HG03175 (cell line): ENCODE results near the gene POLR1G.
"Not testable (repeated sequence)": the region's sequence is repeated elsewhere in the genome, so short reads cannot be mapped to it uniquely, and the experiment has no call there.

Experiments used
- ATAC-seq: cut with Tn5 transposase; IDR thresholded peaks from one replicate; pipeline ENCODE4 v1.9.1; 2021; ENCODE audit warnings: mild to moderate bottlenecking, moderate library complexity; ENCODE audit not compliant: unreplicated experiment

Gene POLR1G

DNA sequence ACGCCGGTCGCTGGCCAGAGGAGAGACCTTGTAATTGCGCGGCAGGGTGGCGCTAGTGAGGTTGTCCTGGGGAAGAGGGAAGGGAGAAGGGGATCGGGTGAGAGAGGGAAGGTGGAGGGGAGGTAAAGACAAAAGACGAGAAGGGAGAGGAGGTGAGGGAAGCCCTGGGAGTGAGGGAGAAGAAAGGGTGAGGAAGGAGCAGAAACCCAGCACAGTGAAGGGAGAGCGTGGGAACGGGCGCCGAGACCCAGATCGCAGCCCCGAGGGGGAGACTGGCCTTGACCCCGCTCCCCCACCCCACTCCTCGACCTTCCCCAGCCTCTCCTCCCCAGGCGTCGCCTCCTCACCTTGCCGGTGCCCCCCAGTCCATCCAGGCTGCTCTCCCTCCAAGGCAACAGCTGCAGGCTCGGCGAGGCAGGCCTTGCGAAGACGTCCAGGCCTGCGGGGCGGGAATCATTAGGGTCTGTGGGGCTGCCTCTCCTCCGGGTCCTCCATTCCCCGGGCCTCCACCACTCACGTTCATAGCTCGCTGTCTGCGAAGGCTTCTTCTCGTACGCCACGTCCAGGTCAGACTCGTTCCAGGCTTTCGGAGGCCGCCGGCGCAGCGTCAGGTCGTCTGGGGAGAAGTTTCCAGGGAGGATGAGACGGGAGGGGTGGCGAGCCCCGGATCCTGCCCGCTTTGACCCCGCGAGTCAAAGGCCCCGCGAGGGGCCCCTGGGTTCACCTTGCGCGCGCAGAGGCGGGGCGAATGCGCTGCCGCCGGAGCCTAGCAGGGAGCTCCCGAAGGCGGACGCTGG is 10.4 kb upstream of the POLR1G start:
- ATAC-seq, result no peak

DNA sequence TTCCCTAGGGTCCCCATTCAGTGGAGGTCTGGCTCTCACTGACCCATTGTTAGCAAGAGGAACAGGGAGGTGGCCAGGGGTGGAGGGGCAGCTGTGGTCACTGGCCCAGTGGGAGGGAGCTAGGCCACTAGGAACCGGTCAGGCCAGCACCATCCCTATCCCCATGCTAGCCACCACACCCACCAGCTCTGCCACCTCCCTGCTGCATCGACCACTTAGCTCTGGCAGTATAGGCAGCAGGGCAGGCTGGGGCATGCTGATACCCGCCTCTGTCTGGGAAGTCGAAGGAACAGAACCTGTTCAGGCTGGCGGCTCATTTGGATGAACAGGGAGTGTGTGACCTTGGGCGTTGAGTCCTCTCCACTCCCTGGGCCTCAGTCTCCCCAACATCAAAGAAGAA is 6.3 kb upstream of the POLR1G start:
- no peak for ATAC-seq

DNA sequence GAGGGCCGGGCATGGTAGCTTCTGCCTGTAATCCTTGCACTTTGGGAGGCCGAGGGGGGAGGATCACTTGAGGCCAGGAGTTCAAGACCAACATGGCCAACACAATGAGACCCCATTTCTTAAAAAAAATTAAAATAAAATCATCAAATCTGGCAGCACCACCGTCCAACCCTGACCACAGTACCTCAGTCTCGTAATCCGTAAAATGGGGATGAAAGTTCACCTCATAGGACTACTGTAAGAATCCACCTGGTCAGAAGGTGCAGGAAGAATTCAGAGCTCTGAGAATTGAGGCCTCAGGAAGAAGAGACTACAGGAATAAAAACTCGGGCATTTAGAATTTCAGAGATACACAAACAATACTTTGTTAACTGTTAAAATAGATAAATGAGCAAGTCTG is 4.6 kb upstream of the POLR1G start:
- no peak for ATAC-seq

DNA sequence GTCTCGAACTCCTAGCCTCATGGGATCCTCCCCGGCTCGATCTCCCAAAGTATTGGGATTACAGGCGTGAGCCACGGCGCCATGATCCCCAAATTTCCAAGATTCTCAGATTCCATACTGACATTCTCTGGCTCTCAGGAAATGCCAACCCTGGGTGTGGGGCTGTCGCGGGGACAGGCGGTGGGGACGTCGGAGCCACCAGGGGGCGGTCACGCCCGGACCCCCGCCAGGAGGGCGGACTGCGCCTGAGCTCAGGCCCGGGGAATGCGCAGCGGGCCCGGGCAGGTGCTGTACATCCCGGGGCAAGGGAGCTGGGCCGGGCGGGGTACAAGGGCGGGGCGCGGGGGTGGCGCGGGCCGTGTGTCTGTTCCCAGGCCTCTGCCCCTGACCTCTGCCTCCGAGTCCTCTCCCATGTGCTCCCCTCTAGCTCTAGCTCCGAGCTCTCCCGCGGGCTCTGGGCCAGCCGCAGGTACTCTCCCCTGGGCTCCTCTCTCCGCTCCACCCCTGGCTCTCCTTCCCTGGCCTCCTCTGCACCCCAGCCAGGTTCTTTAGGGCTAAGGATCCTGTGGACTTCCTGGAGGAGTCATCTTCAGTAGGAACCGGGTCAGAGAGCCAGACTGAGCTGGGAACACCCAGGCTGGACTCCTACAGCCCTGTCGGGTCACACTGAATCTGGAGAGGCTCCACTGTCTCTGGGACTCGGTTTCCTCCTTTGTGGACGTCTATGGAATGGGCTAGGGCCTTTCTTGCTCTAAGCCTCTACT is 4.0 kb upstream of the POLR1G start:
- no peak for ATAC-seq

DNA sequence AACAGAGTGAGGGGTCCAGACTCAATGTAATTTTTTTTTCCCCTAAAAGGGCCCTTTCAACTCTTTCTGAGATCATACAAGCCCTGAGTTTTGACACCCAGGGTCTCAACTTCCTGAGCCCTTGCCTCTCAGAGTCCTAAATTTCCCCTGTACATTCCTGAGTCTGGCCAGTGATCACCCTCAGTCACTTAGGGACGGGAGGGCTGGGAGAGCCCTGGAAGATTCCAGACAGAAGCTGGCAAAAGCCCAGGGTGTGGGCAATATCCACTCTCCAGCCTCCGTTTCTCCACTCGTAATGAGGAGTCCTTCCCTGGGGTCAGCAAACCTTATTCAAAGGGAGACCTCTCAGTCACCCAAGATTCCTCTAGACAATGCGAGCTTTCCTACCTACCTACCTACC is 3.2 kb upstream of the POLR1G start:
- ATAC-seq, result no peak

DNA sequence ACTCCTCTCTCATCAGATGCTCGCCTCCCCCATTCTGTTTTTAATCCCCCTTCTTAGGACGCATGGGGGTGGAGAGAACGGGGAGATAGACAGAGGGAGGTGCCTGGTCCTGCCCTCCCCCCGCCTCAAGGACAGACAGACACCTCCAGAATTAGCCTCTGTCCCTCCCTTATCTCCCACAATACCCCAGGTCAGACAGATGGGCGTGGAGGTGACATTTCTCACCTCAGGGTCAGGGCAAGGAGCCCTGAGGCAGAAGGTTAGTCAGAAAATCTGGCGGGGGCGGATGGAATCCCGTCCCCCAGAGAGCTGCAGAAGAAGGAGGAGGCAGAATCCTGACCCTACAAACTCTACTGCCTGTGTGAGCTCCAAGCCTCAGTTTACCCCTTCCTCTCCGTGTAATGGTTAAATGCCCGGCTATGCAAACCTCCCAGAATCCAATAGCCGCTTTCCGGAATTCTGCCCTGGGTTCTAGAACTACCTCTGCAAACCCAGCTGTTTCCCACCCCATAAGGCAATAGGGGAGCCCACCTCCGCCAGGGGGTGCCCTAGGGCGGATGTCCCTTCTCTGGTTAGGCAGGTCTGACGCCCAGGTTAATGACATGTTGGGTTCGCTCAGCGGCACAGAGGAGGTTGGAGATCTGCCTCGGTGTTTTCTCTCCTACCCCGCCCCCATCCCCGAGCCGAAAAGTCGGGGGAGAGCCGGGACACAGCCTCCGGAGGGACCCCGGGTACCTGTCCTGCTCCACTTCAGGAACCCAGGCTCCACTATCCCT is 2.5 kb upstream of the POLR1G start:
- ATAC-seq, result no peak

DNA sequence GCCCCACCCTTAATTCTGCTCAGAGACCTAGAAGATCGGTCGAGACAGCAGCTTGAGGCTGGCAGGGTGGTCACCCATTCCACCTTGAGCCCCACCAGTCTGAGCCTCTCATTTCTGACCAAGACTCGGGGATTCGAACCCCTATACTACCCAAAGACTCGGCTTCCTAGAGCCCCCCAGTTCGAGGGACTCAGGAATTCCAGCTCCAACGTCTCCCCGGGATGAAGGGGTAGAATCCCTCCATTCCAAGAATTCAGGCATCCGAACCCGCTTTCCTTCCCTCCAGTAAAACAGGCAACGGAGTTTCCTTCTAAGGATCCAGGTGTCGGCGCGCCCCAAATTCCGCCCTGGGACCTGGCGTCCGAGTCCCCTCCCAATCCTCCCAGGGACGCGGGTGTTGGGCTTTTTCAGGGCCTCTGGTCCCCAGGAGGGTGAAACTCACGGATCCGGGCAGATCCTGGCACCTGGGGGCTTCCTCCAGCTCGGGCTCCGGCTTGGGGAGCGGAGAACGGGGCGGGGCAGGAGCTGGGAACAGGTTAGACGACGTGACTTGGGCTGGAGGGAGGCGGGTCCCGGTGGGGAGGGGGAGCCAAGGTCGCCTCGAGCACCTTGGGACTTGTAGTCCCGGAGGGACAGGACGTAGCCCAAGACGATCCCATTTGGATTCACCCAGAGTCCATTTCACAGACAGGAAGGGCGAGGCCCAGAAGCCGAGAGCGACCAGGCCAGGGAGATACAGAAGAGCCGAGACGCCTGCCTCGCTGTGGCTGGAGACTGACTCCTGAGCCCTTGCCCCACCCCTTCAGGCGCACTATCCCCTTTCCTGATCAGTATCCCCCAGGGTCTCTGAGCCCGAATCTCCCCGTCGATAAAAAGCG is 1.6 kb upstream of the POLR1G start, which contains the start of gene PPP1R13L:
TSS of gene PPP1R13L (minus strand) at position 513 of the 878 bp plus-strand sequence. CDS start 6,751 bp downstream, outside the sequence.
- ATAC-seq, result peak; percentile 31

DNA sequence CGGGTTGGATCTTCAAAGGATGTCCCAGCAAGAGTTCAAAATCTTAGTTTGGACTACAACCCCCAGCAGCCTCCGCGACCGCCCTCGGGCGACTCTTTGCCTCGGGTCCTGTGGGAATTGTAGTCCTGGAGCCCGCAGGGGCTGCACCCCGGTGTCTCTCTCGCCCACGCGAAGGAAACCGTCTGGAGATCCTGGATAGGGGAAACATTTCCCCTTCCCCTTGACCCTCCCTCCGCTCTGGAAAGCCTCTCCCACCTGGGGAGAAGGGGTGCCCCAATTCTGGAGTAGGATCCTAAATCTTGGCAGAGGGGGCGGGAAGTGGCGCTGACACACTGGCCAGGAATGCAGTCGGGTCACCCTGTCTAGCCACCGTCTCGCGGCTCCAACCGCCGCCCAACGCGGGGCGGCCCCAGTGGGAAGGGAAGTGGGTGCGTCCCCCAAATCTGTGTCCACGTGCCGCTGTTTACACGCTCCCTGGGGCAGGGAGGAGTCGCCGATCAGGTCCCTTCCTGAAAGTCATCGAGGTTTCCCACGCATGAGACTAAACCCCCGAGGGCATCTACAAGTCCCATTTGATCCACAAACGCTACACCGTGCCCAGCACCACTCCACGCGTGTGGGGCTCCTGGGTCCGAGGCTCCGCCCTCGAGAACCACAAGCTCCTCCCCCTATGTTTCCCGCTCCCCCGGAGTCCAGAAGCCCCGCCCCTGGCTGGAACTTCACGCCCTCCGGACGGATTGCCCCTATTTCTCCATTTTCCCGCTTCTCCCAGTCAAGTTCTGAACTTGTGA is 814 bp upstream of the POLR1G start:
- peak; percentile 47 for ATAC-seq

DNA sequence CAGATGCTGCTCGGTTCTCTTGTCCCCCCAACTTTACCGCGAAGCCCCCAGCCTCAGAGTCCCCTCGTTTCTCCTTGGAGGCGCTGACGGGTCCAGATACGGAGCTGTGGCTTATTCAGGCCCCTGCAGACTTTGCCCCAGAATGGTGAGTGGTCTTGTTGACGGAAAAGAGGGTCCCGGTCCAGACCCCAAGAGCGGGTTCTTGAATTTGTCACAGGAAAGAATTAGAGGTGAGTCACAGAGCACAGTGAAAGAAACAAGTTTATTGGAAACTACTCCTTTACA is 589 bp downstream of the POLR1G start:
- no peak for ATAC-seq

DNA sequence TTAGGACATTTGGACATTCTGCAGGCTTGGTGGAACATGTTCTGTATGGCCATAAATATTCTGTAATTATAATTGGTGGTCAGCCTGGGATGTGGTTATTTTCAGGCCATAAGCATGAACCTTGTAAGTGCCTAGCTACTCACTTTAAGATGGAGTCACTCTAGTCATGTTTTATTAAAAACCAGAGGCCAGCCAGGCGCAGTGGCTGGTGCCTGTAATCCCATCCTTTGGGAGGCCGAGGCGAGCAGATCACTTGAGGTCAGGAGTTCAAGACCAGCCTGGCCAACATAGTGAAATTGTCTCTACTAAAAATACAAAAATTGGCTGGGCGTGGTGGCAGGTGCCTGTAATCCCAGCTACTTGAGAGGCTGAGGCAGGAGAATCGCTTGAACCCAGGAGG is 1.1 kb downstream of the POLR1G start:
- ATAC-seq, result not testable (repeated sequence)

DNA sequence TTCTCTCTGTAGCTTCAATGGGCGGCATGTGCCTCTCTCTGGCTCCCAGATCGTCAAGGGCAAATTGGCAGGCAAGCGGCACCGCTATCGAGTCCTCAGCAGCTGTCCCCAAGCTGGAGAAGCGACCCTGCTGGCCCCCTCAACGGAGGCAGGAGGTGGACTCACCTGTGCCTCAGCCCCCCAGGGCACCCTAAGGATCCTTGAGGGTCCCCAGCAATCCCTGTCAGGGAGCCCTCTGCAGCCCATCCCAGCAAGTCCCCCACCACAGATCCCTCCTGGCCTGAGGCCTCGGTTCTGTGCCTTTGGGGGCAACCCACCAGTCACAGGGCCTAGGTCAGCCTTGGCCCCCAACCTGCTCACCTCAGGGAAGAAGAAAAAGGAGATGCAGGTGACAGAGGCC is 1.7 kb downstream of the POLR1G start:
- ATAC-seq, result no peak

DNA sequence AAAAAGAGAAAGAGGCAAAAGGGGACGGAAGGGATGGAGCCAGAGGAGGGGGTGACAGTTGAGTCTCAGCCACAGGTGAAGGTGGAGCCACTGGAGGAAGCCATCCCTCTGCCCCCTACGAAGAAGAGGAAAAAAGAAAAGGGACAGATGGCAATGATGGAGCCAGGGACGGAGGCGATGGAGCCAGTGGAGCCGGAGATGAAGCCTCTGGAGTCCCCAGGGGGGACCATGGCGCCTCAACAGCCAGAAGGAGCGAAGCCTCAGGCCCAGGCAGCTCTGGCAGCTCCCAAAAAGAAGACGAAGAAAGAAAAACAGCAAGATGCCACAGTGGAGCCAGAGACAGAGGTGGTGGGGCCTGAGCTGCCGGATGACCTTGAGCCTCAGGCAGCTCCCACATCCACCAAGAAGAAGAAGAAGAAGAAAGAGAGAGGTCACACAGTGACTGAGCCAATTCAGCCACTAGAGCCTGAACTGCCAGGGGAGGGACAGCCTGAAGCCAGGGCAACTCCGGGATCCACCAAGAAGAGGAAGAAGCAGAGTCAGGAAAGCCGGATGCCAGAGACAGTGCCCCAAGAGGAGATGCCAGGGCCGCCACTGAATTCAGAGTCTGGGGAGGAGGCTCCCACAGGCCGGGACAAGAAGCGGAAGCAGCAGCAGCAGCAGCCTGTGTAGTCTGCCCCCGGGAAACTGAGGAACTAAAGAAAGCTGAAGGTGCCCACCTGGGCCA is 2.5 kb downstream of the POLR1G start:
- no peak for ATAC-seq

DNA sequence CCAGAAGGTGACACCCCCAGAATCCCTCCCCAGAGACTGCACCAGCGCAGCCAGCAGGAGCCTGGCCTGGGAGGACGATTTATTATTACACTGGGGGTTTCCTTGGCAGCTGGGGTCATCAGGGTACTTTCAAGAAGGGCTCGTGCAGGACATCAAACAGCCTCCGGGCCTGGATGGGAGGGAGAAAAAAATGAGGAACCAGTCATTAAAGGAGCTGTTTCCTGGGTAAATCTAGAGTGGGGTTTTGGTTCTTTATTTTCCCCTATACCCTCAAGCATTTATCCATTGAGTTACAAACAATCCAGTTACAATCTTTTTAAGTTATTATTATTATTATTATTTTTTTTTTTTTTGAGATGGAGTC is 3.1 kb downstream of the POLR1G start:
- ATAC-seq, result no peak

DNA sequence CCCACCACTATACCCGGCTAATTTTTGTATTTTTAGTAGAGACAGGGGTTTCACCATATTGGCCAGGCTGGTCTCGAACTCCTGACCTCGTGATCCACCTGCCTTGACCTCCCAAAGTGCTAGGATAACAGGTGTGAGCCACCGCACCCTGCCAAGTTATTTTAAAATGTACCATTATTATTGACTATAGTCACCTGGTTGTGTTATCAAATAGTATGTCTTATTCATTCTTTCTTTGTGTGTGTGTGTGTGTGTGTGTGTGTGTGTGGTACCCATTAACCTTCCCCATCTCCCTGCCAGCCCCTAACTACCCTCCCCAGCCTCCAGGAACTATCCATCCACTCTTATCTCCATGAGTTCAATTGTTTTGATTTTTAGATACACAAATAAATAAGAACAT is 3.9 kb downstream of the POLR1G start:
- ATAC-seq, result not testable (repeated sequence)

DNA sequence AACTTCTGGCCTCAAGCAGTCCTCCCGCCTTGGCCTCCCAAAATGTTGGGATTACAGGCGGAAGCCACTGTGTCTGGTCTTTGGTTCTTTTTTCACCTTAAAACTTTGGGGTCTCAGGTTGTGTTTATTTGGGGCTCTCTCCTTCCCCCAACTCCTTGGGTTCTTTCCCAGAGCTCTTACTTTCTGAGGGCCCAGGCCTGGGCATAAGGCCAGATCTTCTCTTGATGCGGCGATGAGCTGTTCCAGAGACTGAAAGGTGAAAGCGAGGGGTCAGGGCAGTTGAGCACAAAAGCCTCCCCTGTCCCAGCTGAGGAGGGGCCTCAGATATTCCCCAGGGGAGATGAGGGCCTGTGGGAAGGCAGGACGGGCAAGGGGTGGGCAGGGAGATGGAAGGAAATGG is 7.1 kb downstream of the POLR1G start:
- ATAC-seq, result no peak

DNA sequence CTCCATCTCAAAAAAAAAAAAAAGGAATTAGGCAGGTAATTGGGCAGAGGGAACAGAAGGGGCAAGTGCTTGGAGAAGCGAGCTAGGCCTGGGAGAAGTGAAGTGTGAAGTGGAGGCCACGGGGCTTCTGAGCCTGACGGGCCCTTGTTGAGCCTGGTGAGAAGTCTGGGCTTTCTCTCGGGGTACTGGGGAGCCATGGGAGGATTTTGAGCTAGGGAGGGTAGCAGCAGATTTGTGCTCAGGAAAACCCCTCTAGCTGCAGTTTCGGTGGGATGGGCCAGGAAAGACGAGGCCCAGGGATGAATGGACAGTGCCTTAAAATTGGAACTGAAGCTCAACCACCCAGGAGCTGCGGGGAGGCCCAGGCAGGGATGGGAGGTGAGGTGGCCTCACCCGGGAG is 8.0 kb downstream of the POLR1G start:
- ATAC-seq, result no peak

DNA sequence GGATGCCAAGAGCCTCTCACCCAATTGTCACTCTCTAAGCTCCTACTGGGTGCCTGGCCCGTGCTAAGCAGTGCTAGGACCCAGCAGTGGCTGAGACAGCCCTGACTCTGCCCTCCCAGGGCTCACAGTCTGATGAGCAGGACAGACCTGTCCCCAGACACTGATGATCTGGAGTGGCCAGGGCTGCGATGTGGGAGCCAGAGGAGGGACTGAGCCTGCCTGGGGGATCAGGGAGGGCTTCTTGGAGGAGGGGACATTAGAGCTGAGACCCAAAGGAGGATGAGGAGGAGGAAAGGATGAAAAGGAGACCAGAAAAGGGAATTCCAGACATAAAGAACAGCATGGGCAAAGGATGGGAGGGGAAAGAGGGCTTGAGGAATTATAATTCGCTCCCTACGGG is 10.7 kb downstream of the POLR1G start:
- no peak for ATAC-seq

DNA sequence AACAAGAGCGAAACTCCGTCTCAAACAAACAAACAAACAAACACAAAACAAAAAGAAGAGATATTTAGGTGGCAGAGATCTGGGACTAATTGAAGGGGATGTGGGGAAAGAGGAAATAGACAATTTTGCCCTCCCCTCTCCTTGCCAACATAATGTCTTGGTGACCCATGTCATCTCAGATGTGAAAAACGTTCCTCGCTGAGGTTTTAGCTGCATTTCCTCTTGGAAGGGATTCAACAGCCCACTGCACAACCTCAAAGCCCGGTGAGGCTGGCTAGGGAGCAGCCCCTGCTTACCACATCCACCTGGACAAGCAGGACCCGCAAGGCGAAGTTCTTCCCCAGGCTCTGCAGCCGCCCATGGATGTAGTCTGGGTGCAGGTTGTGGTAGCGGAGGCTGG is 12.4 kb downstream of the POLR1G start:
- ATAC-seq, result no peak

DNA sequence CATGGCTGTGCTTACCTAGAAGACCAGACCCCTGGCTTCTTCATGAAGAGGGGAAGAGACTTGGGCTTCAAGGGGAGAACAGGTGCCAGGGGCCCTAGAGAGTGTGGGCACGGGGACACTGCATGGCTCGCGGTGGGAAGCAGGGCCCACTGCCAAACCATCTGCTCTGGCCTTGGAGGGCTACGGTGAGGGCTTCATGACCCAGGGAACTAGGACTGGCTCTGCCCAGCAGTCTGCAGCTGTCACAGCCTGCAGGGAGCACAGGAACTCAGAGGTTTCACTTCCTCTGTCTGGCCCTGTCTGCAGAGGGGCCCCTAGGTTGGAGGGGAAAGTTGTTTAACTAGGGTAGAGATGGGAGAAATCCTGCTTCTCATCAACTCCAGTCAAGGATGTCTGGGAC is 13.0 kb downstream of the POLR1G start:
- ATAC-seq, result peak; percentile 64
